ENCODE data around the gene CBX3. TPM values are rescaled to one million over a fixed set of nuclear protein-coding genes. Genes with fewer than 3 reads are reported as not detected.

Gene CBX3
- total and polyA plus RNA-seq, 2 of the 13 experiments (the other 11 are each of a cell fraction or from before 2014, with no cell fraction given): 53.9 to 249 TPM

- no peak for TF ChIP-seq ZNF142 (CRISPR knock-in tag; IDR thresholded peaks at IDR 0.05)
- no peak for TF ChIP-seq CENPX (CRISPR knock-in tag; IDR thresholded peaks at IDR 0.05)
- no peak for TF ChIP-seq ZGPAT (CRISPR knock-in tag; IDR thresholded peaks at IDR 0.05)
Measured at GRCh38 chr7:26166684-26167266, 34.8 kb upstream of the CBX3 start (continued).

- Histone ChIP-seq H3K9ac (ENCODE audit: insufficient read depth, low read depth, low read length) (no peak overlapping the region), H4K20me1 (ENCODE audit: insufficient read depth, low read length) (no peaks in the 10 kb centered on the region), H3K4me2 (ENCODE audit: low read depth, low read length) (no peak overlapping the region), H3K36me3 (replicated peaks in 1 of 2; ENCODE audit: control insufficient read depth in 1 of 2, insufficient read depth in 2 of 2, low read length in 2 of 2) (no peaks in the 10 kb centered on the region), H3K79me2 (ENCODE audit: insufficient read depth, low read length) (no peaks in the 10 kb centered on the region), H3K4me1 (ENCODE audit: insufficient read depth, low read length) (no peaks in the 10 kb centered on the region), H3K4me3 (replicated peaks in 1 of 3; ENCODE audit: insufficient read depth in 1 of 3, low read depth in 2 of 3, low read length in 3 of 3) (no peak overlapping the region), H3K9me3 (ENCODE audit: low read length) (no peaks in the 10 kb centered on the region), H3K27ac (ENCODE audit: extremely low read length, insufficient read depth, low read length) (no peak overlapping the region), H3K27me3 (ENCODE audit: control insufficient read depth in 1 of 2, insufficient read depth in 2 of 2, low read length in 2 of 2) (no peaks in the 10 kb centered on the region), H2AFZ (ENCODE audit: low read length) (no peak overlapping the region)
- BruUV-seq (replicated peaks): no TSS peak
- no peak for ATAC-seq
- CTCF ChIA-PET (ENCODE audit: low intra/inter-chr PET ratio, low total read pairs): no interaction called here
- no peak for TF ChIP-seq ZNF343 (CRISPR knock-in tag; IDR thresholded peaks at IDR 0.05)
- TF ChIP-seq ZSCAN9 (CRISPR knock-in tag; IDR thresholded peaks at IDR 0.05; ENCODE audit: borderline replicate concordance): no peak
- TF ChIP-seq HMG20A (CRISPR knock-in tag; IDR thresholded peaks at IDR 0.05; ENCODE audit: borderline replicate concordance): no peak
- no peak for TF ChIP-seq ZNF260 (CRISPR knock-in tag; IDR thresholded peaks at IDR 0.05; ENCODE audit: borderline replicate concordance, low read depth)
- TF ChIP-seq RORA (CRISPR knock-in tag; IDR thresholded peaks at IDR 0.05): no peak
- no peak for TF ChIP-seq E2F5 (CRISPR knock-in tag; conservative IDR thresholded peaks at IDR 0.05)
- TF ChIP-seq ZNF580 (CRISPR knock-in tag; IDR thresholded peaks at IDR 0.05; ENCODE audit: borderline replicate concordance, low read depth): no peak
- TF ChIP-seq SMAD1 (CRISPR knock-in tag; IDR thresholded peaks at IDR 0.05; ENCODE audit: borderline replicate concordance, low read depth): no peak
- TF ChIP-seq NAIF1 (CRISPR knock-in tag; IDR thresholded peaks at IDR 0.05; ENCODE audit: borderline replicate concordance): no peak
- 88% methylated on average over 3 of the region's 3 CpGs for WGBS (ENCODE audit: low lambda C conversion rate)
- no peak for DNase-seq (ENCODE audit: low spot score)
- FAIRE-seq: no peak
- intact Hi-C loops (cut with micrococcal nuclease; ENCODE audit: unreplicated experiment) (no loop called here), in situ Hi-C loops (cut with HindIII; ENCODE audit: extremely low pct_ligation_motif_present, low pct_unique_long_range_greater_than_20kb) (no loop called here)
- POLR2A ChIA-PET: interaction anchor here (1.4 kb wide), 1 partner anchor 16 kb away, joined by 3 read pairs; no protein-coding TSS in a partner anchor
Measured at GRCh38 chr7:26167303-26167934, 34.1 kb upstream of the CBX3 start.

All from HepG2 (cell line).